ENCODE data around the gene CRYBA2.

The CRYBA2 gene

GRCh38 chr2:218981390-218981880 is 11.8 kb downstream of the CRYBA2 start:
- FAIRE-seq = no peak

- no peak for FAIRE-seq
These were observed 12.4 kb downstream of the CRYBA2 start for GRCh38 chr2:218980735-218981389.

GRCh38 chr2:218979846-218980734 is 13.1 kb downstream of the CRYBA2 start:
- no peak for FAIRE-seq

GRCh38 chr2:218975060-218975777 is 18.0 kb downstream of the CRYBA2 start:
- FAIRE-seq = no peak

- FAIRE-seq = no peak
These were observed 22.3 kb downstream of the CRYBA2 start for GRCh38 chr2:218970894-218971293.

- FAIRE-seq = no peak
These were observed 29.0 kb downstream of the CRYBA2 start for GRCh38 chr2:218964041-218964771.

GRCh38 chr2:218963601-218964000 is 29.6 kb downstream of the CRYBA2 start:
- FAIRE-seq = no peak

GRCh38 chr2:218962859-218963492 is 30.2 kb downstream of the CRYBA2 start:
- no peak for FAIRE-seq

- no peak for FAIRE-seq
These were observed 31.3 kb downstream of the CRYBA2 start for GRCh38 chr2:218961651-218962570.

GRCh38 chr2:218961229-218961628 is 32.0 kb downstream of the CRYBA2 start:
- FAIRE-seq = no peak

- no peak for FAIRE-seq
These were observed 32.7 kb downstream of the CRYBA2 start for GRCh38 chr2:218960309-218961165.

- FAIRE-seq = no peak
These were observed 33.4 kb downstream of the CRYBA2 start for GRCh38 chr2:218959761-218960308.

- FAIRE-seq = no peak
These were observed 34.0 kb downstream of the CRYBA2 start, which contains the start of gene CDK5R2 for GRCh38 chr2:218959141-218959731. CDK5R2 (plus strand) TSS chr2:218959666; CDS start chr2:218959821, 155 bp downstream.

GRCh38 chr2:218958276-218958675 is 34.9 kb downstream of the CRYBA2 start:
- FAIRE-seq = no peak

GRCh38 chr2:218957671-218958070 is 35.6 kb downstream of the CRYBA2 start:
- no peak for FAIRE-seq

GRCh38 chr2:218956039-218956438 is 37.2 kb downstream of the CRYBA2 start:
- no peak for FAIRE-seq

GRCh38 chr2:218954541-218955300 is 38.5 kb downstream of the CRYBA2 start:
- FAIRE-seq = no peak

- FAIRE-seq = no peak
These were observed 39.8 kb downstream of the CRYBA2 start for GRCh38 chr2:218953366-218953954.
